Stimulated activated CD8-positive, alpha-beta memory T cell treated with anti-CD3 and anti-CD28 coated beads, Interleukin-15, amount 100 ng/mL, for 1 hour (primary cell): Measurements from ENCODE around the gene DENR.

Experiments
- DNase-seq: peaks from one replicate; pipeline ENCODE4 v3.0.0-alpha.2; 2020; ENCODE audit warnings: low read depth

The DENR gene

GRCh38 chr12:122820138-122820537 lies 67.5 kb downstream of the DENR start:
- no peak for DNase-seq
